K562 (cell line): ENCODE results near the gene ITSN2. TPM values are rescaled to one million over a fixed set of nuclear protein-coding genes. Genes with fewer than 3 reads are reported as not detected.

Source experiments
- ATAC-seq: fragments of 200-7000 bp; cut with Tn5 transposase; 3 replicates; pipeline ENCODE4 v1.9.1; 2020; ENCODE audit warnings: moderate library complexity
- BruUV-seq: library from RNA; stranded (reverse); fragments of 400-500 nt; replicated peaks from 2 replicates; lab custom pipeline; 2021; lab: Mats Ljungman, UMichigan
- CTCF ChIA-PET: fragments of 300-600 bp; formaldehyde crosslinking; extraction: SDS; loops from one replicate; lab custom pipeline; 2021; ENCODE audit warnings: low intra/inter-chr PET ratio; lab: Yijun Ruan, JAX
- POLR2A ChIA-PET: fragments of 300-600, 350-650 bp; sonication (Branson Sonifier 250); formaldehyde crosslinking; extraction: SDS; loops from one replicate; lab custom pipeline; 2021; ENCODE audit warnings: antibody characterized with exemption, inconsistent platforms; lab: Yijun Ruan, JAX
- DNase-seq, 4 experiments: peaks; one replicate each; pipeline versions ENCODE4 v3.0.0 to v3.0.0-alpha.2; 2011 to 2018; ENCODE audit warnings: low spot score in 3 of 4, mixed read lengths in 3 of 4; ENCODE audit errors: extremely low read depth in 1 of 4
- FAIRE-seq: peaks from 2 replicates; lab custom pipeline; 2011; peaks lifted over from hg19 to GRCh38; lab: Jason Lieb, UNC
- H2AFZ ChIP-seq: 2 replicates; pipeline ENCODE4 v1.6.0; 2011; ENCODE audit warnings: low read depth, low read length, control low read depth, inconsistent platforms
- H3K27ac ChIP-seq: fragments of 200-600 bp; 3 replicates; pipeline ENCODE4 v1.8.0; 2011; ENCODE audit warnings: low read depth, mild to moderate bottlenecking, control low read depth, inconsistent platforms, low read length, moderate library complexity, mixed read lengths; ENCODE audit errors: extremely low read depth
- H3K27me3 ChIP-seq, 2 experiments: fragments of 300-600 bp in 1 of 2; 2 replicates in 1 of 2; 3 replicates in 1 of 2; pipeline versions ENCODE4 v1.6.0 to v1.8.0; 2011; ENCODE audit warnings: inconsistent platforms in 2 of 2, low read length in 2 of 2, mild to moderate bottlenecking in 1 of 2, mixed read lengths in 1 of 2, moderate library complexity in 1 of 2; ENCODE audit not compliant: control insufficient read depth in 2 of 2, insufficient read depth in 2 of 2
- H3K36me3 ChIP-seq: fragments of 300-600 bp; 3 replicates; pipeline ENCODE4 v1.8.0; 2011; ENCODE audit warnings: mild to moderate bottlenecking, low read length, inconsistent platforms; ENCODE audit not compliant: control insufficient read depth, insufficient read depth
- H3K4me1 ChIP-seq, 2 experiments: fragments of 200-600 bp in 1 of 2; replicated peaks in 1 of 2; 2 replicates in 1 of 2; 3 replicates in 1 of 2; pipeline versions ENCODE4 v1.5.1 to v1.8.0; 2011; ENCODE audit warnings: inconsistent platforms in 2 of 2, low read length in 2 of 2, mild to moderate bottlenecking in 1 of 2, mixed read lengths in 1 of 2, moderate library complexity in 1 of 2; ENCODE audit not compliant: control insufficient read depth in 2 of 2, insufficient read depth in 2 of 2
- H3K4me2 ChIP-seq: 2 replicates; pipeline ENCODE4 v1.6.1; 2011; ENCODE audit warnings: low read length, control low read depth, inconsistent platforms, mixed read lengths; ENCODE audit not compliant: insufficient read depth
- H3K4me3 ChIP-seq: fragments of 200-600 bp; sonication (generic), shearing (Covaris generic); 2 replicates; pipeline ENCODE4 v1.5.1; 2016; ENCODE audit warnings: control low read depth, inconsistent platforms
- H3K79me2 ChIP-seq: fragments of 200-600 bp; 3 replicates; pipeline ENCODE4 v1.8.0; 2011; ENCODE audit warnings: low read length, inconsistent platforms; ENCODE audit not compliant: control insufficient read depth, insufficient read depth
- H3K9ac ChIP-seq, 2 experiments: 2 replicates each; pipeline versions ENCODE4 v1.6.0 to v1.6.1; 2011; ENCODE audit warnings: low read depth in 2 of 2, low read length in 2 of 2, control low read depth in 1 of 2, inconsistent platforms in 1 of 2, mild to moderate bottlenecking in 1 of 2, mixed read lengths in 1 of 2; ENCODE audit not compliant: insufficient read depth in 1 of 2
- H3K9me1 ChIP-seq: one replicate; pipeline ENCODE4 v1.6.0; 2011; ENCODE audit warnings: inconsistent platforms, mild to moderate bottlenecking, low read length, moderate library complexity; ENCODE audit not compliant: control insufficient read depth, insufficient read depth
- H3K9me3 ChIP-seq: replicated peaks from 2 replicates; pipeline ENCODE4 v1.5.1; 2011; ENCODE audit warnings: low read depth, low read length, inconsistent platforms; ENCODE audit not compliant: control insufficient read depth, insufficient read depth
- H4K20me1 ChIP-seq: replicated peaks from 2 replicates; pipeline ENCODE4 v1.6.1; 2011; ENCODE audit warnings: low read length, inconsistent platforms, mixed read lengths; ENCODE audit not compliant: control insufficient read depth, insufficient read depth
- CAMTA2 ChIP-seq: fragments of 250-450 bp; sonication (Bioruptor Pico); conservative IDR thresholded peaks from 2 replicates; pipeline ENCODE4 v1.5.1; 2022
- GATAD2B ChIP-seq: fragments of 450-650 bp; IDR thresholded peaks from 2 replicates; pipeline ENCODE4 v1.6.1; 2017; ENCODE audit warnings: mild to moderate bottlenecking, borderline replicate concordance
- HES1 ChIP-seq: fragments of 450-650 bp; IDR thresholded peaks from 2 replicates; pipeline ENCODE4 v1.6.1; 2016; ENCODE audit warnings: low read depth, mild to moderate bottlenecking, moderate library complexity
- NR1H2 ChIP-seq: sonication (generic); formaldehyde crosslinking; IDR thresholded peaks from 2 replicates; pipeline ENCODE4 v1.4.0; 2020; ENCODE audit warnings: mild to moderate bottlenecking, missing genetic modification reagents
- POLR3G ChIP-seq: IDR thresholded peaks from 2 replicates; pipeline ENCODE4 v1.6.1; 2011; ENCODE audit not compliant: insufficient read length, insufficient replicate concordance; ENCODE audit errors: extremely low read depth
- PTTG1 ChIP-seq: fragments of 450-650 bp; IDR thresholded peaks from 2 replicates; pipeline ENCODE4 v1.6.1; 2016; ENCODE audit warnings: low read depth, mild to moderate bottlenecking, missing genetic modification characterization, missing compliant biosample characterization
- RREB1 ChIP-seq: fragments of 250-450 bp; sonication (Bioruptor Pico); IDR thresholded peaks from 2 replicates; pipeline ENCODE4 v1.4.0; 2020
- RUNX1 ChIP-seq: sonication (generic); IDR thresholded peaks from 2 replicates; pipeline ENCODE4 v1.6.1; 2016; ENCODE audit warnings: antibody characterized with exemption, low read depth
- SAP30 ChIP-seq: fragments of 200-600 bp; sonication (generic); IDR thresholded peaks from 2 replicates; pipeline ENCODE4 v1.6.1; 2012; ENCODE audit warnings: borderline replicate concordance, low read depth, mild to moderate bottlenecking, moderate library complexity, low read length, control low read depth, inconsistent platforms; ENCODE audit not compliant: insufficient read depth, poor library complexity, severe bottlenecking
- TAF15 ChIP-seq: fragments of 200-400 bp; formaldehyde crosslinking; IDR thresholded peaks from 2 replicates; pipeline ENCODE4 v1.6.1; 2017; ENCODE audit warnings: mild to moderate bottlenecking, low read depth, low read length, moderate library complexity
- TRIM25 ChIP-seq: fragments of 450-650 bp; IDR thresholded peaks from 2 replicates; pipeline ENCODE4 v1.7.0; 2016; ENCODE audit warnings: borderline replicate concordance
- ZNF280A ChIP-seq: fragments of 450-650 bp; IDR thresholded peaks from 2 replicates; pipeline ENCODE4 v1.6.1; 2018; ENCODE audit warnings: mild to moderate bottlenecking, low read depth; ENCODE audit not compliant: partially characterized antibody
- WGBS: fragments of 100-300 bp; shearing (Covaris generic); methylation state at CpG from one replicate; pipeline ENCODE4 v1.1.6; 2016; ENCODE audit warnings: low coverage, mixed read lengths; ENCODE audit not compliant: insufficient coverage; ENCODE audit errors: missing lambda C conversion rate; 5-methylcytosine and 5-hydroxymethylcytosine counted together
- in situ Hi-C: fragments of 300-500 bp; cut with MboI; formaldehyde crosslinking; loops from 4 replicates; pipeline ENCODE4 v1.15.0; 2018; ENCODE audit warnings: inconsistent platforms, mixed read lengths
- intact Hi-C: fragments of 100-400 bp; cut with micrococcal nuclease; formaldehyde crosslinking; loops from 2 replicates; pipeline ENCODE4 v1.14.2; 2022
- polyA plus RNA-seq, 8 experiments: library from polyadenylated mRNA; depleted of rRNA in 4 of 8; stranded (reverse) in 5 of 8; unstranded in 3 of 8; fragments of >200 nt; fragmentation: Nextera tagmentation in 2 of 8; fragmentation: Illumina TruSeq in 1 of 8; extraction: Ambion mirVana in 2 of 8; extraction: Trizol in 1 of 8; gene quantifications; 2 replicates each; pipeline versions ENCODE4 v1.2.1 to v1.2.3, GENCODE V29; 2011 to 2014; ENCODE audit warnings: inconsistent platforms in 1 of 8, missing spikeins in 1 of 8
- total RNA-seq, 7 experiments: library from RNA; depleted of rRNA in 6 of 7; stranded (reverse); fragments of >200 nt in 6 of 7; fragmentation: Illumina TruSeq in 2 of 7; extraction: Trizol in 2 of 7; gene quantifications; 2 replicates each; pipeline versions ENCODE4 v1.2.1 to v1.2.3, GENCODE V29; 2011 to 2021; ENCODE audit warnings: low replicate concordance in 1 of 7

The ITSN2 gene
- total and polyA plus RNA-seq, 9 of the 15 experiments (the other 6 are each of a cell fraction or from before 2014, with no cell fraction given) = 6.6 to 19.9 (median 15.2) TPM

GRCh38 chr2:24208490-24208889 lies 151.8 kb downstream of the ITSN2 start:
- in situ Hi-C loops = no loop called here
- Histone ChIP-seq H3K27me3 (no peaks in the 10 kb centered on the region), H3K4me2 (no peak overlapping the region), H3K4me1 (peaks cover 0 to 3% of the 10 kb centered on the region in 2 experiments; a peak in 1 of 5 replicates), H4K20me1 (no peaks in the 10 kb centered on the region), H3K9ac (no peak overlapping the region; a peak in 1 of 4 replicates), H3K36me3 (no peaks in the 10 kb centered on the region), H3K79me2 (no peaks in the 10 kb centered on the region), H2AFZ (no peak overlapping the region), H3K9me3 (no peaks in the 10 kb centered on the region), H3K4me3 (no peak overlapping the region), H3K9me1 (no peaks in the 10 kb centered on the region), H3K27ac (no peak overlapping the region)
- DNase-seq (no peak), FAIRE-seq (no peak), ATAC-seq (no peak)
- BruUV-seq = no TSS peak
- WGBS = 58% methylated on average over 16 of the region's 16 CpGs
- ChIA-PET POLR2A (interaction anchor here (2.0 kb wide), 1 partner anchor 9 kb away, joined by 6 read pairs; no protein-coding TSS in a partner anchor), CTCF (no interaction called here)
- intact Hi-C loops = no loop called here
- no peak for TF ChIP-seq ZNF280A
- TF ChIP-seq RREB1 (CRISPR knock-in tag) = no peak
- no peak for TF ChIP-seq NR1H2 (CRISPR knock-in tag)
- TF ChIP-seq TRIM25 = no peak
- no peak for TF ChIP-seq GATAD2B
- no peak for TF ChIP-seq HES1
- no peak for TF ChIP-seq SAP30
- no peak for TF ChIP-seq POLR3G
- TF ChIP-seq TAF15 = no peak
- no peak for TF ChIP-seq CAMTA2 (CRISPR knock-in tag)
- no peak for TF ChIP-seq PTTG1 (tag)
- no peak for TF ChIP-seq RUNX1
